HFF-Myc (cell line): ENCODE data around the gene CILP2.

Experiments used
- DNase-seq: peaks from one replicate; pipeline ENCODE4 v3.0.0-alpha.2; 2011; ENCODE audit warnings: low read depth; ENCODE audit errors: extremely low read depth
- H3K4me3 ChIP-seq: replicated peaks from 2 replicates; pipeline ENCODE4 v1.5.1; 2011; ENCODE audit warnings: low read depth, mild to moderate bottlenecking, control low read depth, low read length
- TF ChIP-seq, protein P1 (sequence below): IDR thresholded peaks from 2 replicates; pipeline ENCODE4 v1.5.1; 2012; ENCODE audit warnings: mild to moderate bottlenecking, low read depth, low read length, control low read depth; ENCODE audit errors: missing control alignments

CILP2 gene

DNA sequence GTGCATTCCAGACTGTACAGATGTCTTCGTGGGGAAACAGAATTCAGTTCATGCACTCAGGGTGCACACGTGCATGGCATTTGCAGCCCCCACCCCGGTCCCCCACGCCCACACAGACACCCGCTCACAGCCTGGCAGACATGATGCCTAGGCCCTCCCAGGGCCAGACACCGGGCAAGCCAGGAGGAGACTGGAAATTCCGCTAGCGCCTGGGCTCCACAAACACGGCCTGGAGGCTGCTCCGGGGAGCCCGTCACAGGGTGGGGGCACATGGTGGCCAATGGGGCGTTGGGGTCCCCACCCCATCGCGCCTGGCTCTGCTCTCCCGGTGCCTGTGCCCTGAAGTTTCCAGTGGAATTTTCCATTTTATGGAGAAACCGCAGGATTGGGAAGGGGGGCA lies 3.6 kb downstream of the CILP2 start:
- DNase-seq, result no peak
- H3K4me3 ChIP-seq, result no peak overlapping the region
- TF ChIP-seq, protein P1, sequence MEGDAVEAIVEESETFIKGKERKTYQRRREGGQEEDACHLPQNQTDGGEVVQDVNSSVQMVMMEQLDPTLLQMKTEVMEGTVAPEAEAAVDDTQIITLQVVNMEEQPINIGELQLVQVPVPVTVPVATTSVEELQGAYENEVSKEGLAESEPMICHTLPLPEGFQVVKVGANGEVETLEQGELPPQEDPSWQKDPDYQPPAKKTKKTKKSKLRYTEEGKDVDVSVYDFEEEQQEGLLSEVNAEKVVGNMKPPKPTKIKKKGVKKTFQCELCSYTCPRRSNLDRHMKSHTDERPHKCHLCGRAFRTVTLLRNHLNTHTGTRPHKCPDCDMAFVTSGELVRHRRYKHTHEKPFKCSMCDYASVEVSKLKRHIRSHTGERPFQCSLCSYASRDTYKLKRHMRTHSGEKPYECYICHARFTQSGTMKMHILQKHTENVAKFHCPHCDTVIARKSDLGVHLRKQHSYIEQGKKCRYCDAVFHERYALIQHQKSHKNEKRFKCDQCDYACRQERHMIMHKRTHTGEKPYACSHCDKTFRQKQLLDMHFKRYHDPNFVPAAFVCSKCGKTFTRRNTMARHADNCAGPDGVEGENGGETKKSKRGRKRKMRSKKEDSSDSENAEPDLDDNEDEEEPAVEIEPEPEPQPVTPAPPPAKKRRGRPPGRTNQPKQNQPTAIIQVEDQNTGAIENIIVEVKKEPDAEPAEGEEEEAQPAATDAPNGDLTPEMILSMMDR, result no peak

DNA sequence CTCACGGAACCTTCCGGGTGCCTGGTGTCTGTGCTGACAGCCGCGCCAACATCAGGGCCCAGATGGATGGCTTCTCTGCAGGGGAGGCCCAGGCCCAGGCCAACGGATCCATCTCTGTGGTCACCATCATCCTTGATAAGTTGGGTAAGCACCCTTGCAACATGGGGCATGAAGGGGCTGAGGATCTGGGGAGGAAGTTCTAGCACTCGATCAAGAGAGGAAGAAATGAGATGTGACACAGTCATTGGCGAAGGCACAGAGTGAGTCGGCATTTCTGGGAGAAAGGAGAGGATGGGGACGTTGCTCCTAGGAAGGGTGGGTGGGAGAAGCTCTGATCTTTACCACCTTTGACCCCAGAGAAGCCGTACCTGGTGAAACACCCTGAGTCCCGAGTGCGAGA lies 4.4 kb downstream of the CILP2 start:
- TF ChIP-seq, protein P1, result no peak
- no peak for DNase-seq
- H3K4me3 ChIP-seq, result no peak overlapping the region

DNA sequence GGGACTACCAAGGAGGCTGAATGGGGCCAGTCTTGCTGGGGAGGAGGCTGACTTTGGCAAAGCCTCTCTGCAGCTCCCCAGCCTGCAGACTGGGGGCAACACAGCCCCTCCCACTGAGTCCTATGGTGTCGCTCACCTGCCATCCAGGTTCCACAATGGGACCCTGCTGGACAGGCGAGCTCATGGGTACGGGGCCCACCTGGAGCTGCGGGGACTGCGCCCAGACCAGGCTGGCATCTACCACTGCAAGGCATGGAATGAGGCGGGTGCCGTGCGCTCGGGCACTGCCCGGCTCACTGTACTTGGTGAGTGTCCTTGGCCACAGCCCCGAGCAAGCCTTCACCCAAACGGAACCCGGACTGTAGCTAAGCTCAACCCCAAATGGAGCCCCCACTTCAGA lies 5.0 kb downstream of the CILP2 start:
- DNase-seq, result no peak
- no peak overlapping the region for H3K4me3 ChIP-seq
- TF ChIP-seq, protein P1, result no peak

DNA sequence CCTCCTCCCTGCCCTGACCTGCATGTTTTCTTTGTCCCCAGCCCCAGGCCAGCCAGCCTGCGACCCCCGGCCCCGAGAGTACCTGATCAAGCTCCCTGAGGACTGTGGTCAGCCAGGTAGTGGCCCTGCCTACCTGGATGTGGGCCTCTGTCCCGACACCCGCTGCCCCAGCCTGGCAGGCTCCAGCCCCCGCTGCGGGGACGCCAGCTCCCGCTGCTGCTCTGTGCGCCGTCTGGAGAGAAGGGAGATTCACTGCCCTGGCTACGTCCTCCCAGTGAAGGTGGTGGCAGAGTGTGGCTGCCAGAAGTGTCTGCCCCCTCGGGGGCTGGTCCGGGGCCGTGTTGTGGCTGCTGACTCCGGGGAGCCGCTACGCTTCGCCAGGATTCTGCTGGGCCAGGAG lies 5.6 kb downstream of the CILP2 start:
- no peak for DNase-seq
- H3K4me3 ChIP-seq, result no peak overlapping the region
- TF ChIP-seq, protein P1, result no peak

DNA sequence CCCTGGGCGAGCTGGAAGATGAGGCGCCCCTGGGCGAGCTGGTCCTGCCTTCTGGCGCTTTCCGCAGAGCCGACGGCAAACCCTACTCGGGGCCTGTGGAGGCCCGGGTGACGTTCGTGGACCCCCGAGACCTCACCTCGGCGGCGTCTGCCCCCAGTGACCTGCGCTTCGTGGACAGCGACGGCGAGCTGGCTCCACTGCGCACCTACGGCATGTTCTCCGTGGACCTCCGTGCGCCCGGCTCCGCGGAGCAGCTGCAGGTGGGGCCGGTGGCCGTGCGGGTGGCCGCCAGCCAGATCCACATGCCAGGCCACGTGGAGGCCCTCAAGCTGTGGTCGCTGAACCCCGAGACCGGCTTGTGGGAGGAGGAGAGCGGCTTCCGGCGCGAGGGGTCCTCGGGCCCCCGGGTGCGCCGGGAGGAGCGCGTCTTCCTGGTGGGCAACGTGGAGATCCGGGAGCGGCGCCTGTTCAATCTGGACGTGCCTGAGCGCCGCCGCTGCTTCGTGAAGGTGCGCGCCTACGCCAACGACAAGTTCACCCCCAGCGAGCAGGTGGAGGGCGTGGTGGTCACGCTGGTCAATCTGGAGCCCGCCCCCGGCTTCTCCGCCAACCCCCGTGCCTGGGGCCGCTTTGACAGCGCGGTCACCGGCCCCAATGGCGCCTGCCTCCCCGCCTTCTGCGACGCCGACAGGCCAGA lies 6.3 kb downstream of the CILP2 start:
- no peak for DNase-seq

DNA sequence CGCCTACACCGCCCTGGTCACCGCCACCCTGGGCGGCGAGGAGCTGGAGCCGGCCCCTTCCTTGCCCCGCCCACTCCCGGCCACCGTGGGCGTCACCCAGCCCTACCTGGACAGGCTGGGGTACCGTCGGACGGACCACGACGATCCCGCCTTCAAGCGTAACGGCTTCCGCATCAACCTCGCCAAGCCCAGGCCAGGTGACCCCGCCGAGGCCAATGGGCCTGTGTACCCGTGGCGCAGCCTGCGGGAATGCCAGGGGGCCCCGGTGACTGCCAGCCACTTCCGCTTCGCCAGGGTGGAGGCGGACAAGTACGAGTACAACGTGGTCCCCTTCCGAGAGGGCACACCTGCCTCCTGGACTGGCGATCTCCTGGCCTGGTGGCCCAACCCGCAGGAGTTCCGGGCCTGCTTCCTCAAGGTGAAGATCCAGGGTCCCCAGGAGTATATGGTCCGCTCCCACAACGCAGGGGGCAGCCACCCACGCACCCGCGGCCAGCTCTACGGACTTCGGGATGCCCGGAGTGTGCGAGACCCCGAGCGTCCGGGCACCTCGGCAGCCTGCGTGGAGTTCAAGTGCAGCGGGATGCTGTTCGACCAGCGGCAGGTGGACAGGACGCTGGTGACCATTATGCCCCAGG lies 7.0 kb downstream of the CILP2 start:
- no peak overlapping the region for H3K4me3 ChIP-seq
- DNase-seq, result no peak
- TF ChIP-seq, protein P1, result no peak

More for the DNA sequence above, 6.3 kb downstream of the CILP2 start:
- no peak overlapping the region for H3K4me3 ChIP-seq
- TF ChIP-seq, protein P1, result no peak

DNA sequence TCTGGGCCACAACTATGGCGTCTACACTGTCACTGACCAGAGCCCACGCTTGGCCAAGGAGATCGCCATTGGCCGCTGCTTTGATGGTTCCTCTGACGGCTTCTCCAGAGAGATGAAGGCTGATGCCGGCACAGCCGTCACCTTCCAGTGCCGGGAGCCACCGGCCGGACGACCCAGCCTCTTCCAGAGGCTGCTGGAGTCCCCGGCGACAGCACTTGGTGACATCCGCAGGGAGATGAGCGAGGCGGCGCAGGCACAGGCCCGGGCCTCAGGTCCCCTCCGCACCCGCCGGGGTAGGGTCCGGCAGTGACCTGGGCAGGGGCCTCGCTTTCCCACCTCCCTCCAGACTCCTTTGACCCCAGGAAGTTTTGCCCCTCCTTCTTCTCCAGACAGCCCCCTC lies 7.6 kb downstream of the CILP2 start:
- no peak for DNase-seq
- TF ChIP-seq, protein P1, result no peak
- H3K4me3 ChIP-seq, result no peak overlapping the region
